ENCODE data around the gene NXPH1.

GRCh38 chr7:8500286-8500685 lies 66.9 kb downstream of the NXPH1 start:
- TF ChIP-seq CTCF (IDR thresholded peaks at IDR 0.05) (no peak), POLR2A (IDR thresholded peaks at IDR 0.05) (no peak)

Data from testis (tissue), 2 donors.